SK-N-SH (cell line): Measurements from ENCODE around the gene SOX10. TPM values are rescaled to one million over a fixed set of nuclear protein-coding genes. Genes with fewer than 3 reads are reported as not detected.

ENCODE experiments used
- CTCF ChIA-PET: fragments of 300-600, 350-600 bp; formaldehyde crosslinking; extraction: SDS; loops from one replicate; lab custom pipeline; 2021; lab: Yijun Ruan, JAX
- POLR2A ChIA-PET: fragments of 350-600 bp; sonication (Branson Sonifier 250); formaldehyde crosslinking; extraction: SDS; loops from one replicate; lab custom pipeline; 2020; ENCODE audit warnings: antibody characterized with exemption, inconsistent platforms; lab: Yijun Ruan, JAX
- DNase-seq: peaks from one replicate; pipeline ENCODE4 v3.0.0; 2012
- H2AFZ ChIP-seq: fragments of 200-600 bp; sonication (generic); 2 replicates; pipeline ENCODE4 v1.8.1; 2016; ENCODE audit warnings: antibody characterized with exemption, mild to moderate bottlenecking, low read depth
- H3F3A ChIP-seq: fragments of 200-600 bp; sonication (generic); replicated peaks from 2 replicates; pipeline ENCODE3; 2016; ENCODE audit warnings: antibody characterized with exemption, mild to moderate bottlenecking; ENCODE audit not compliant: insufficient read depth
- H3K27ac ChIP-seq, 2 experiments: fragments of 200-500 bp in 1 of 2; fragments of 200-600 bp in 1 of 2; sonication (Bioruptor generic) in 1 of 2; sonication (generic), shearing (Covaris generic) in 1 of 2; 2 replicates each; pipeline versions ENCODE4 v1.5.1 to v1.6.1; 2014 to 2016; ENCODE audit warnings: low read depth in 2 of 2, inconsistent platforms in 1 of 2, low read length in 1 of 2, mild to moderate bottlenecking in 1 of 2, mixed read lengths in 1 of 2
- H3K27me3 ChIP-seq: fragments of 200-600 bp; sonication (generic), shearing (Covaris generic); 2 replicates; pipeline ENCODE4 v1.6.1; 2016; ENCODE audit warnings: mixed run types; ENCODE audit not compliant: insufficient read depth
- H3K36me3 ChIP-seq, 2 experiments: fragments of 200-500 bp in 1 of 2; fragments of 200-600 bp in 1 of 2; sonication (Bioruptor generic) in 1 of 2; sonication (generic) in 1 of 2; replicated peaks in 1 of 2; 2 replicates each; pipeline versions ENCODE3 to v1.5.1; 2014 to 2016; ENCODE audit warnings: low read length in 1 of 2, mild to moderate bottlenecking in 1 of 2; ENCODE audit not compliant: insufficient read depth in 2 of 2, control insufficient read depth in 1 of 2
- H3K4me1 ChIP-seq, 2 experiments: fragments of 200-500 bp in 1 of 2; fragments of 200-600 bp in 1 of 2; sonication (Bioruptor generic) in 1 of 2; sonication (generic), shearing (Covaris generic) in 1 of 2; 2 replicates each; pipeline versions ENCODE4 v1.5.1 to v1.6.1; 2014 to 2016; ENCODE audit warnings: low read depth in 1 of 2, low read length in 1 of 2, mixed run types in 1 of 2; ENCODE audit not compliant: insufficient read depth in 2 of 2, control insufficient read depth in 1 of 2
- H3K4me2 ChIP-seq: fragments of 200-600 bp; sonication (generic), shearing (Covaris generic); 2 replicates; pipeline ENCODE4 v1.6.1; 2017; ENCODE audit warnings: mixed run types
- H3K4me3 ChIP-seq, 2 experiments: fragments of 200-500 bp in 1 of 2; fragments of 200-600 bp in 1 of 2; sonication (Bioruptor generic) in 1 of 2; sonication (generic), shearing (Covaris generic) in 1 of 2; 2 replicates each; pipeline versions ENCODE4 v1.5.1 to v1.8.1; 2014 to 2016; ENCODE audit warnings: low read depth in 2 of 2, inconsistent platforms in 1 of 2, low read length in 1 of 2, mild to moderate bottlenecking in 1 of 2, mixed read lengths in 1 of 2, moderate library complexity in 1 of 2
- H3K79me2 ChIP-seq: fragments of 200-600 bp; sonication (generic); 2 replicates; pipeline ENCODE4 v1.8.1; 2017; ENCODE audit warnings: mild to moderate bottlenecking; ENCODE audit not compliant: insufficient read depth
- H3K9ac ChIP-seq: fragments of 200-600 bp; sonication (generic); 2 replicates; pipeline ENCODE4 v1.6.1; 2017; ENCODE audit warnings: mixed run types
- H3K9me2 ChIP-seq: fragments of 200-600 bp; sonication (generic); 2 replicates; pipeline ENCODE4 v1.6.1; 2017; ENCODE audit warnings: mixed run types
- H3K9me3 ChIP-seq: fragments of 200-600 bp; sonication (generic); 2 replicates; pipeline ENCODE4 v1.6.1; 2017; ENCODE audit warnings: mixed run types, mild to moderate bottlenecking, moderate library complexity
- H4K20me1 ChIP-seq: fragments of 200-600 bp; sonication (generic); 2 replicates; pipeline ENCODE4 v1.6.1; 2017; ENCODE audit warnings: mild to moderate bottlenecking, mixed run types; ENCODE audit not compliant: insufficient read depth
- ELF1 ChIP-seq: IDR thresholded peaks from 2 replicates; pipeline ENCODE4 v1.4.0; 2012
- EP300 ChIP-seq, 2 experiments: IDR thresholded peaks; 2 replicates each; pipeline versions ENCODE4 v1.4.0 to v1.6.1; 2012; ENCODE audit warnings: borderline replicate concordance in 1 of 2, low read depth in 1 of 2, low read length in 1 of 2
- EZH2phosphoT487 ChIP-seq: fragments of 200-600 bp; sonication (generic); IDR thresholded peaks from 2 replicates; pipeline ENCODE4 v1.6.1; 2017; ENCODE audit warnings: low read depth, mixed run types, mild to moderate bottlenecking, antibody characterized with exemption, moderate library complexity, borderline replicate concordance
- FOSL2 ChIP-seq: IDR thresholded peaks from 2 replicates; pipeline ENCODE4 v1.4.0; 2012; ENCODE audit warnings: low read depth, mild to moderate bottlenecking, moderate library complexity, borderline replicate concordance
- FOXM1 ChIP-seq: IDR thresholded peaks from 2 replicates; pipeline ENCODE4 v1.4.0; 2012; ENCODE audit warnings: low read depth, mild to moderate bottlenecking
- MEF2A ChIP-seq: IDR thresholded peaks from 2 replicates; pipeline ENCODE4 v1.4.0; 2012; ENCODE audit warnings: low read depth, borderline replicate concordance
- NFIC ChIP-seq: IDR thresholded peaks from 2 replicates; pipeline ENCODE4 v1.4.0; 2012; ENCODE audit warnings: borderline replicate concordance
- NRF1 ChIP-seq: IDR thresholded peaks from 2 replicates; pipeline ENCODE4 v1.6.1; 2012; ENCODE audit warnings: low read depth, mild to moderate bottlenecking, low read length
- POLR2AphosphoS5 ChIP-seq: IDR thresholded peaks from 2 replicates; pipeline ENCODE4 v1.6.1; 2012; ENCODE audit warnings: low read depth, low read length
- RCOR1 ChIP-seq: fragments of 150-350 bp; IDR thresholded peaks from 2 replicates; pipeline ENCODE4 v1.6.1; 2017; ENCODE audit warnings: antibody characterized with exemption, low read length
- RFX5 ChIP-seq: IDR thresholded peaks from 2 replicates; pipeline ENCODE4 v1.6.1; 2012; ENCODE audit warnings: mild to moderate bottlenecking, improper control_type of control experiment, low read length
- RXRA ChIP-seq: IDR thresholded peaks from 2 replicates; pipeline ENCODE4 v1.4.0; 2012; ENCODE audit warnings: low read depth, mild to moderate bottlenecking, borderline replicate concordance
- SIN3A ChIP-seq: IDR thresholded peaks from 2 replicates; pipeline ENCODE4 v1.6.1; 2012; ENCODE audit warnings: low read depth, mild to moderate bottlenecking, low read length, moderate library complexity, borderline replicate concordance
- SMC3 ChIP-seq: IDR thresholded peaks from 2 replicates; pipeline ENCODE4 v1.6.1; 2012; ENCODE audit warnings: low read depth, low read length, improper control_type of control experiment
- TAF1 ChIP-seq: IDR thresholded peaks from 2 replicates; pipeline ENCODE4 v1.6.1; 2012; ENCODE audit warnings: low read depth, mild to moderate bottlenecking, low read length, moderate library complexity, borderline replicate concordance
- TEAD4 ChIP-seq: IDR thresholded peaks from 2 replicates; pipeline ENCODE4 v1.4.0; 2012; ENCODE audit warnings: mild to moderate bottlenecking, borderline replicate concordance; ENCODE audit not compliant: insufficient read depth
- WGBS: methylation state at CpG from one replicate; pipeline ENCODE4 v1.1.6; 2017; ENCODE audit warnings: low lambda C conversion rate; 5-methylcytosine and 5-hydroxymethylcytosine counted together
- polyA plus RNA-seq, 3 experiments: library from polyadenylated mRNA; depleted of rRNA; stranded (reverse); fragments of >200 nt; gene quantifications; 2 replicates each; pipeline ENCODE4 v1.2.3, GENCODE V29; 2012
- TF ChIP-seq, protein P1 (sequence below): IDR thresholded peaks from 2 replicates; pipeline ENCODE4 v1.4.0; 2012; ENCODE audit warnings: low read depth, borderline replicate concordance
- TF ChIP-seq, protein P2 (sequence below): IDR thresholded peaks from 2 replicates; pipeline ENCODE4; 2012
- TF ChIP-seq, protein P3 (sequence below): fragments of 150-350 bp; IDR thresholded peaks from 2 replicates; pipeline ENCODE4 v1.6.1; 2017; ENCODE audit warnings: antibody characterized with exemption, low read length, low read depth, borderline replicate concordance
- TF ChIP-seq, protein P4 (sequence below): IDR thresholded peaks from 2 replicates; pipeline ENCODE4 v1.6.1; 2012; ENCODE audit warnings: mild to moderate bottlenecking, low read depth, low read length, moderate library complexity

Gene SOX10
- polyA plus RNA-seq, 1 of the 3 experiments (the other 2 are of a cell fraction), result not detected

DNA sequence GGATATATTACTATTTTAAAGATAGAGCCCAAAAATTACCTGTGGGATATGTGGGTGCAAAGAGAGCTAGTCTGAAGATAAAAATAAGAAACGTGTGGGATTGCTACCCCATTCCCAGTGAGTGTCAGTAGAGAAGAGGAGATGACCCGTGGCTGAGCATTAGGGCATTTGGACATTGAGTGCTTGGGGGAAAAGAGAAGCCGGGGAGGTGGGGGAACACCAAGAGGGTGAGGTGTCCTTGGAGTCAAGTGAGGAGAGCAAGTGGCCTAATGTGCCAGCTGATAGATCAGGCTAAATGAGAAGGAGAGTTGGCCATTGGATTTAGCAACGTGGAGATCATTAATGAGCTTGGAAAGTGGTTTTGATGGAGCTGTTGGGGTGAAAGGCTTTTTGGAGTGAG lies 29.7 kb downstream of the SOX10 start:
- Histone ChIP-seq H3K4me2 (peak overlapping the region; percentile 81), H3K9me2 (no peaks in the 10 kb centered on the region), H3K4me3 (peak overlapping the region; percentile 75 to 80), H3K36me3 (peaks cover 0 to 19% of the 10 kb centered on the region in 2 experiments), H2AFZ (no peak overlapping the region), H3K79me2 (peaks cover 29% of the 10 kb centered on the region), H3K9ac (peak overlapping the region; percentile 77; the same call in 1 of the 2 replicates), H3K4me1 (peaks cover 0 to 8% of the 10 kb centered on the region in 2 experiments; a peak in 2 of 4 replicates), H3K27me3 (no peaks in the 10 kb centered on the region), H3K27ac (no peak overlapping the region), H3F3A (no peaks in the 10 kb centered on the region), H4K20me1 (no peaks in the 10 kb centered on the region), H3K9me3 (no peaks in the 10 kb centered on the region)
- CTCF ChIA-PET, result interaction anchor here (1.1 to 1.6 kb wide), 2 partner anchors 10 to 12 kb away, joined by 3 to 5 read pairs; no protein-coding TSS in a partner anchor
- 39% methylated on average over 4 of the region's 4 CpGs for WGBS
- no peak for DNase-seq
- no peak for TF ChIP-seq SIN3A
- TF ChIP-seq SMC3, result no peak
- TF ChIP-seq, protein P1, sequence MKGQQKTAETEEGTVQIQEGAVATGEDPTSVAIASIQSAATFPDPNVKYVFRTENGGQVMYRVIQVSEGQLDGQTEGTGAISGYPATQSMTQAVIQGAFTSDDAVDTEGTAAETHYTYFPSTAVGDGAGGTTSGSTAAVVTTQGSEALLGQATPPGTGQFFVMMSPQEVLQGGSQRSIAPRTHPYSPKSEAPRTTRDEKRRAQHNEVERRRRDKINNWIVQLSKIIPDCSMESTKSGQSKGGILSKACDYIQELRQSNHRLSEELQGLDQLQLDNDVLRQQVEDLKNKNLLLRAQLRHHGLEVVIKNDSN, result no peak
- no peak for TF ChIP-seq EZH2phosphoT487
- POLR2A ChIA-PET, result interaction anchor here (0.6 kb wide), 1 partner anchor 106 kb away, joined by 3 read pairs; no protein-coding TSS in a partner anchor

DNA sequence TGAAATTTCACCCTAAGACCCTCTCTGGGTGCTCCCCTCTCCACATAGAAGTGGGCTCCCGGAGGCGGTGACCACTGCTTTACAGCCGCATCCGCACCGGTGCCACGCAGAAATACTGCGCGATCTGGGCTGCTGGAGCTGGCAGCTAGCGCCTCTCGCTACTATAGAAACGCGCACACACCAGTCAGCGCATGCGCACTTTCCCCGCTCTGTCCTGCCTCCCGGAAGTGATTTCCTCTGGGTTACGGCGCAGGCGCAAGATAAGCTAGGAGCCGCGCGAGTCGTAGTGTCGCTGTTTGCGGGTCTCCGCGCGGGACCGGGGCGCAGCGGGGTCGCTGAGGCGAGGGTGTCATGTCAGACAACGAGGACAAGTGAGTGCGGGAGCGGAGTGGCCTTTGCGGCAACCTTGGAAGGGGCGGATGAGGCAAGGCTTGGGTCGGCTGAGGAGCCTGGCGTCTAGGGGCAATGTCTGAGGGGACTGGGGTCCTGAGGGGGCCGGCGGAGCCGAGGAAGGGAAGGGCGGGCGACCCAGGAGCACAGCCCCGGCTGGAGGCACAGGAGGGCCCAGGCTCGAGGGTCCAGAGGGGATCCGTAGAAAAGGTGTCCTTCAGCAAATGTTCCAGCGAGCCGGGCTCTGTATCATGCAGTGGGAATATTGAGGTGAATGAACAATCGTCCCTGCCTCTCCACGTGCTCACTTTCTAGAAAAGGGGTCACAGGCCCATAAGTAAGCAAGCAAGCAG lies 30.7 kb downstream of the SOX10 start, which contains the start of the genes C22orf23 and POLR2F:
TSS of gene C22orf23 (minus strand) at position 165 of the 743 bp plus-strand sequence. CDS start 452 bp downstream, outside the sequence.
TSS of gene POLR2F (plus strand) at position 263 of the 743 bp plus-strand sequence. CDS start at position 352, 89 bp downstream.
- Histone ChIP-seq H3K9ac (peak within 1 kb of the TSS; percentile 77), H4K20me1 (no peaks in the 10 kb centered on the region), H3K36me3 (peaks cover 0 to 11% of the 10 kb centered on the region in 2 experiments), H3K4me3 (peak within 1 kb of the TSS; percentile 75 to 80), H3K79me2 (peaks cover 29% of the 10 kb centered on the region), H2AFZ (peak within 1 kb of the TSS; percentile 82; the same call in 1 of the 2 replicates), H3K4me2 (peak within 1 kb of the TSS; percentile 81), H3K9me3 (no peaks in the 10 kb centered on the region), H3K4me1 (peaks cover 0 to 8% of the 10 kb centered on the region in 2 experiments; a peak in 2 of 4 replicates), H3K27ac (peak within 1 kb of the TSS in 1 of 2 experiments; percentile 45; a peak in 1 of 4 replicates), H3K27me3 (no peaks in the 10 kb centered on the region), H3F3A (no peaks in the 10 kb centered on the region), H3K9me2 (no peaks in the 10 kb centered on the region)
- POLR2A ChIA-PET, result no interaction called here
- CTCF ChIA-PET, result interaction anchor here (1.6 kb wide), 1 partner anchor 13 kb away, joined by 5 read pairs; no protein-coding TSS in a partner anchor
- 0% methylated on average over 8 of the region's 52 CpGs for WGBS
- DNase-seq, result peak; percentile 90
- no peak for TF ChIP-seq EZH2phosphoT487
- TF ChIP-seq, protein P2, sequence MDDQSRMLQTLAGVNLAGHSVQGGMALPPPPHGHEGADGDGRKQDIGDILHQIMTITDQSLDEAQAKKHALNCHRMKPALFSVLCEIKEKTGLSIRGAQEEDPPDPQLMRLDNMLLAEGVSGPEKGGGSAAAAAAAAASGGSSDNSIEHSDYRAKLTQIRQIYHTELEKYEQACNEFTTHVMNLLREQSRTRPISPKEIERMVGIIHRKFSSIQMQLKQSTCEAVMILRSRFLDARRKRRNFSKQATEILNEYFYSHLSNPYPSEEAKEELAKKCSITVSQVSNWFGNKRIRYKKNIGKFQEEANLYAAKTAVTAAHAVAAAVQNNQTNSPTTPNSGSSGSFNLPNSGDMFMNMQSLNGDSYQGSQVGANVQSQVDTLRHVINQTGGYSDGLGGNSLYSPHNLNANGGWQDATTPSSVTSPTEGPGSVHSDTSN, result no peak
- TF ChIP-seq NFIC, result no peak
- no peak for TF ChIP-seq TEAD4
- no peak for TF ChIP-seq MEF2A
- TF ChIP-seq, protein P3, sequence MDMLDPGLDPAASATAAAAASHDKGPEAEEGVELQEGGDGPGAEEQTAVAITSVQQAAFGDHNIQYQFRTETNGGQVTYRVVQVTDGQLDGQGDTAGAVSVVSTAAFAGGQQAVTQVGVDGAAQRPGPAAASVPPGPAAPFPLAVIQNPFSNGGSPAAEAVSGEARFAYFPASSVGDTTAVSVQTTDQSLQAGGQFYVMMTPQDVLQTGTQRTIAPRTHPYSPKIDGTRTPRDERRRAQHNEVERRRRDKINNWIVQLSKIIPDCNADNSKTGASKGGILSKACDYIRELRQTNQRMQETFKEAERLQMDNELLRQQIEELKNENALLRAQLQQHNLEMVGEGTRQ, result no peak
- TF ChIP-seq SMC3, result no peak
- no peak for TF ChIP-seq RXRA
- no peak for TF ChIP-seq EP300 (IDR thresholded peaks at IDR 0.05; ENCODE audit: borderline replicate concordance in 1 of 2, low read depth in 1 of 2, low read length in 1 of 2)
- no peak for TF ChIP-seq TAF1
- TF ChIP-seq RFX5, result no peak
- peak; percentile 41; the same call in 1 of the 2 replicates for TF ChIP-seq POLR2AphosphoS5
- peak; percentile 72 for TF ChIP-seq NRF1
- no peak for TF ChIP-seq RCOR1
- TF ChIP-seq ELF1, result no peak
- TF ChIP-seq, protein P4, sequence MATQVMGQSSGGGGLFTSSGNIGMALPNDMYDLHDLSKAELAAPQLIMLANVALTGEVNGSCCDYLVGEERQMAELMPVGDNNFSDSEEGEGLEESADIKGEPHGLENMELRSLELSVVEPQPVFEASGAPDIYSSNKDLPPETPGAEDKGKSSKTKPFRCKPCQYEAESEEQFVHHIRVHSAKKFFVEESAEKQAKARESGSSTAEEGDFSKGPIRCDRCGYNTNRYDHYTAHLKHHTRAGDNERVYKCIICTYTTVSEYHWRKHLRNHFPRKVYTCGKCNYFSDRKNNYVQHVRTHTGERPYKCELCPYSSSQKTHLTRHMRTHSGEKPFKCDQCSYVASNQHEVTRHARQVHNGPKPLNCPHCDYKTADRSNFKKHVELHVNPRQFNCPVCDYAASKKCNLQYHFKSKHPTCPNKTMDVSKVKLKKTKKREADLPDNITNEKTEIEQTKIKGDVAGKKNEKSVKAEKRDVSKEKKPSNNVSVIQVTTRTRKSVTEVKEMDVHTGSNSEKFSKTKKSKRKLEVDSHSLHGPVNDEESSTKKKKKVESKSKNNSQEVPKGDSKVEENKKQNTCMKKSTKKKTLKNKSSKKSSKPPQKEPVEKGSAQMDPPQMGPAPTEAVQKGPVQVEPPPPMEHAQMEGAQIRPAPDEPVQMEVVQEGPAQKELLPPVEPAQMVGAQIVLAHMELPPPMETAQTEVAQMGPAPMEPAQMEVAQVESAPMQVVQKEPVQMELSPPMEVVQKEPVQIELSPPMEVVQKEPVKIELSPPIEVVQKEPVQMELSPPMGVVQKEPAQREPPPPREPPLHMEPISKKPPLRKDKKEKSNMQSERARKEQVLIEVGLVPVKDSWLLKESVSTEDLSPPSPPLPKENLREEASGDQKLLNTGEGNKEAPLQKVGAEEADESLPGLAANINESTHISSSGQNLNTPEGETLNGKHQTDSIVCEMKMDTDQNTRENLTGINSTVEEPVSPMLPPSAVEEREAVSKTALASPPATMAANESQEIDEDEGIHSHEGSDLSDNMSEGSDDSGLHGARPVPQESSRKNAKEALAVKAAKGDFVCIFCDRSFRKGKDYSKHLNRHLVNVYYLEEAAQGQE, result no peak
- TF ChIP-seq FOXM1, result no peak
- no peak for TF ChIP-seq FOSL2
